Measurements from ENCODE around the gene LIMCH1.

The LIMCH1 gene

GRCh38 chr4:41549478-41549877 is 11.5 kb downstream of the LIMCH1 start:
- no peaks in the 10 kb centered on the region for H3K9me3 ChIP-seq (replicated peaks in 1 of 2; ENCODE audit: control insufficient read depth in 2 of 2, insufficient read depth in 1 of 2, low read depth in 1 of 2, low read length in 2 of 2)
- no peak overlapping the region for H3K9ac ChIP-seq (ENCODE audit: low read depth, low read length, poor library complexity)
- H4K8ac ChIP-seq (ENCODE audit: low read depth, low read length) = no peak overlapping the region
- H2BK12ac ChIP-seq (ENCODE audit: low read length) = no peak overlapping the region
- H3K14ac ChIP-seq (ENCODE audit: low read length) = no peak overlapping the region
- WGBS, 2 donors (ENCODE audit: extremely low coverage in 2 of 2, insufficient read length in 2 of 2, insufficient replicate concordance in 1 of 2) = no CpG with 5 or more reads among the region's 3 CpGs
- no peaks in the 10 kb centered on the region for H3K36me3 ChIP-seq (replicated peaks in 1 of 2; ENCODE audit: control insufficient read depth in 2 of 2, insufficient read depth in 2 of 2, low read length in 2 of 2)
- H2BK5ac ChIP-seq (ENCODE audit: low read length) = no peak overlapping the region
- no peak overlapping the region for H2AFZ ChIP-seq (ENCODE audit: low read length)
- H3K18ac ChIP-seq (ENCODE audit: low read length) = no peak overlapping the region
- no peak overlapping the region for H3K4me3 ChIP-seq (ENCODE audit: low read length in 2 of 2)
- no peak overlapping the region for H2BK120ac ChIP-seq (ENCODE audit: low read depth, low read length)
- H3K23ac ChIP-seq (ENCODE audit: low read depth, low read length, poor library complexity) = no peak overlapping the region
- H3K27ac ChIP-seq (replicated peaks; ENCODE audit: low read length) = no peak overlapping the region
- H3K27me3 ChIP-seq (ENCODE audit: control insufficient read depth in 3 of 3, insufficient read depth in 3 of 3, low read depth in 1 of 3, low read length in 3 of 3) = no peaks in the 10 kb centered on the region
- H4K91ac ChIP-seq (ENCODE audit: low read depth, low read length, poor library complexity) = no peak overlapping the region
- no peak overlapping the region for H2BK15ac ChIP-seq (ENCODE audit: low read length)
- H3K4me1 ChIP-seq (ENCODE audit: control insufficient read depth in 2 of 2, insufficient read depth in 1 of 2, low read depth in 1 of 2, low read length in 2 of 2) = peaks cover 0 to 3% of the 10 kb centered on the region in 2 donors
- no peak overlapping the region for H3K4ac ChIP-seq (ENCODE audit: low read length)
- H3K79me1 ChIP-seq (ENCODE audit: low read depth, low read length) = no peaks in the 10 kb centered on the region
- DNase-seq (ENCODE audit: low spot score) = no peak
- no peak overlapping the region for H3K4me2 ChIP-seq (ENCODE audit: insufficient read depth, low read length, poor library complexity, severe bottlenecking)
- H2AK5ac ChIP-seq (ENCODE audit: low read depth, low read length) = no peak overlapping the region

DNA sequence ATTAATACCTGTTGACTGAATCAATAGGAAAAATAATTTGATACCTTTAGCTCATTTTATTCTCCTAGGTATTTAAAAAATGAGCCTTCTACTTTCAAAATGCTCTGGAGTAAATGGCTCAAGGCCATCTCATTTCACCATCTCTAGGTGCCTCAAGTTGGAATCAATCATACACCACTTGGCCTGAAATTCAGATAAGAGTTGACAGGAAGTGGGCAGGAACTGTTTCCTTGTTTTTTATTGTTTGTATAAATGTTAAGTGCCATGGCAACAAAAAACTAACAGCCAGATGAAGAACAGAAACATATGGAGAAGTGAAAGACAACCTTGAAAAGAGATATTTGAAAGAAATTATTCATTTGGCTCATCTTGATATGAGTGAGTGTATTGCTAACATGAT is 12.4 kb downstream of the LIMCH1 start:
- no peak overlapping the region for H3K14ac ChIP-seq (ENCODE audit: low read length)
- H3K9me3 ChIP-seq (replicated peaks in 1 of 2; ENCODE audit: control insufficient read depth in 2 of 2, insufficient read depth in 1 of 2, low read depth in 1 of 2, low read length in 2 of 2) = no peaks in the 10 kb centered on the region
- H3K4ac ChIP-seq (ENCODE audit: low read length) = no peak overlapping the region
- no peak overlapping the region for H3K9ac ChIP-seq (ENCODE audit: low read depth, low read length, poor library complexity)
- no peak overlapping the region for H2AFZ ChIP-seq (ENCODE audit: low read length)
- no peak overlapping the region for H3K4me3 ChIP-seq (ENCODE audit: low read length in 2 of 2)
- H2BK12ac ChIP-seq (ENCODE audit: low read length) = no peak overlapping the region
- no peak overlapping the region for H4K8ac ChIP-seq (ENCODE audit: low read depth, low read length)
- no peak overlapping the region for H2BK120ac ChIP-seq (ENCODE audit: low read depth, low read length)
- no peaks in the 10 kb centered on the region for H3K27me3 ChIP-seq (ENCODE audit: control insufficient read depth in 3 of 3, insufficient read depth in 3 of 3, low read depth in 1 of 3, low read length in 3 of 3)
- DNase-seq (ENCODE audit: low spot score) = no peak
- no peak overlapping the region for H2AK5ac ChIP-seq (ENCODE audit: low read depth, low read length)
- no peak overlapping the region for H3K23ac ChIP-seq (ENCODE audit: low read depth, low read length, poor library complexity)
- H3K4me1 ChIP-seq (ENCODE audit: control insufficient read depth in 2 of 2, insufficient read depth in 1 of 2, low read depth in 1 of 2, low read length in 2 of 2) = peaks cover 0 to 3% of the 10 kb centered on the region in 2 donors
- H3K4me2 ChIP-seq (ENCODE audit: insufficient read depth, low read length, poor library complexity, severe bottlenecking) = no peak overlapping the region
- H3K27ac ChIP-seq (replicated peaks; ENCODE audit: low read length) = no peak overlapping the region
- H3K36me3 ChIP-seq (replicated peaks in 1 of 2; ENCODE audit: control insufficient read depth in 2 of 2, insufficient read depth in 2 of 2, low read length in 2 of 2) = no peaks in the 10 kb centered on the region
- no peaks in the 10 kb centered on the region for H3K79me1 ChIP-seq (ENCODE audit: low read depth, low read length)
- no peak overlapping the region for H3K18ac ChIP-seq (ENCODE audit: low read length)
- no peak overlapping the region for H2BK15ac ChIP-seq (ENCODE audit: low read length)
- H2BK5ac ChIP-seq (ENCODE audit: low read length) = no peak overlapping the region
- H4K91ac ChIP-seq (ENCODE audit: low read depth, low read length, poor library complexity) = no peak overlapping the region

DNA sequence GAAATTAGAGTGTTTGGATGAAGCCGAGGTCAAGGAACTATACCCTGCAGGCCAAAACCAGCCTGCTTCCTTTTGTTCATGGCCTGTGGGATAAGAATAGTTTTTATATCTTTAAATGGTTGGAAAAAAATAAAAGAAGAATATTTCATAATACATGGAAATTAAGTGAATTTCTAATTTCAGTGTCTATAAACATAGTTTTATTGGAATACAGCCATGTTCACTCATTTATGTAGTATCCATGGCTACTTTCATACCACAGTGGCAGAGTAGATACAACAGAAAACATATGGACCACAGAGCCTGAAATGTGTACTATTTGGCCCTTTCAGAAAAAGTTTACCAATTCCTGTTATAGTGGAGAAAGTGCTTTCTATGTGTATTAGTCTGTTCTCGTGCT is 13.6 kb downstream of the LIMCH1 start:
- no CpG with 5 or more reads among the region's 2 CpGs for WGBS, 2 donors (ENCODE audit: extremely low coverage in 2 of 2, insufficient read length in 2 of 2, insufficient replicate concordance in 1 of 2)
- H3K4me2 ChIP-seq (ENCODE audit: insufficient read depth, low read length, poor library complexity, severe bottlenecking) = no peak overlapping the region
- H2AK5ac ChIP-seq (ENCODE audit: low read depth, low read length) = no peak overlapping the region

GRCh38 chr4:41554905-41555304 is 16.9 kb downstream of the LIMCH1 start:
- Histone ChIP-seq H4K8ac (ENCODE audit: low read depth, low read length) (no peak overlapping the region), H3K18ac (ENCODE audit: low read length) (no peak overlapping the region), H3K27ac (replicated peaks; ENCODE audit: low read length) (no peak overlapping the region), H3K4me3 (ENCODE audit: low read length in 2 of 2) (no peak overlapping the region), H3K4me2 (ENCODE audit: insufficient read depth, low read length, poor library complexity, severe bottlenecking) (no peak overlapping the region), H3K9ac (ENCODE audit: low read depth, low read length, poor library complexity) (no peak overlapping the region), H3K79me1 (ENCODE audit: low read depth, low read length) (no peaks in the 10 kb centered on the region), H2BK12ac (ENCODE audit: low read length) (no peak overlapping the region), H3K36me3 (replicated peaks in 1 of 2; ENCODE audit: control insufficient read depth in 2 of 2, insufficient read depth in 2 of 2, low read length in 2 of 2) (no peaks in the 10 kb centered on the region), H3K14ac (ENCODE audit: low read length) (no peak overlapping the region), H2BK5ac (ENCODE audit: low read length) (no peak overlapping the region), H2AK5ac (ENCODE audit: low read depth, low read length) (no peak overlapping the region), H3K23ac (ENCODE audit: low read depth, low read length, poor library complexity) (no peak overlapping the region), H2BK15ac (ENCODE audit: low read length) (no peak overlapping the region), H3K4ac (ENCODE audit: low read length) (no peak overlapping the region), H4K91ac (ENCODE audit: low read depth, low read length, poor library complexity) (no peak overlapping the region), H3K9me3 (replicated peaks in 1 of 2; ENCODE audit: control insufficient read depth in 2 of 2, insufficient read depth in 1 of 2, low read depth in 1 of 2, low read length in 2 of 2) (no peaks in the 10 kb centered on the region), H3K4me1 (ENCODE audit: control insufficient read depth in 2 of 2, insufficient read depth in 1 of 2, low read depth in 1 of 2, low read length in 2 of 2) (peaks cover 5 to 8% of the 10 kb centered on the region in 2 donors), H2AFZ (ENCODE audit: low read length) (no peak overlapping the region), H3K27me3 (ENCODE audit: control insufficient read depth in 3 of 3, insufficient read depth in 3 of 3, low read depth in 1 of 3, low read length in 3 of 3) (no peaks in the 10 kb centered on the region), H2BK120ac (ENCODE audit: low read depth, low read length) (no peak overlapping the region)
- no peak for DNase-seq (ENCODE audit: low spot score)
- WGBS, 2 donors (ENCODE audit: extremely low coverage in 2 of 2, insufficient read length in 2 of 2, insufficient replicate concordance in 1 of 2) = no CpG with 5 or more reads among the region's 4 CpGs

More for the DNA sequence above, 13.6 kb downstream of the LIMCH1 start:
- no peak overlapping the region for H2BK5ac ChIP-seq (ENCODE audit: low read length)
- H3K27me3 ChIP-seq (ENCODE audit: control insufficient read depth in 3 of 3, insufficient read depth in 3 of 3, low read depth in 1 of 3, low read length in 3 of 3) = no peaks in the 10 kb centered on the region
- DNase-seq (ENCODE audit: low spot score) = no peak
- no peak overlapping the region for H3K4ac ChIP-seq (ENCODE audit: low read length)
- H3K36me3 ChIP-seq (replicated peaks in 1 of 2; ENCODE audit: control insufficient read depth in 2 of 2, insufficient read depth in 2 of 2, low read length in 2 of 2) = no peaks in the 10 kb centered on the region
- H2BK120ac ChIP-seq (ENCODE audit: low read depth, low read length) = no peak overlapping the region
- no peak overlapping the region for H3K4me3 ChIP-seq (ENCODE audit: low read length in 2 of 2)
- no peaks in the 10 kb centered on the region for H3K79me1 ChIP-seq (ENCODE audit: low read depth, low read length)
- H4K8ac ChIP-seq (ENCODE audit: low read depth, low read length) = no peak overlapping the region
- H2AFZ ChIP-seq (ENCODE audit: low read length) = no peak overlapping the region
- no peak overlapping the region for H3K18ac ChIP-seq (ENCODE audit: low read length)
- no peaks in the 10 kb centered on the region for H3K9me3 ChIP-seq (replicated peaks in 1 of 2; ENCODE audit: control insufficient read depth in 2 of 2, insufficient read depth in 1 of 2, low read depth in 1 of 2, low read length in 2 of 2)
- no peak overlapping the region for H3K14ac ChIP-seq (ENCODE audit: low read length)
- no peak overlapping the region for H3K9ac ChIP-seq (ENCODE audit: low read depth, low read length, poor library complexity)
- no peak overlapping the region for H2BK12ac ChIP-seq (ENCODE audit: low read length)
- H3K23ac ChIP-seq (ENCODE audit: low read depth, low read length, poor library complexity) = no peak overlapping the region
- peaks cover 0 to 3% of the 10 kb centered on the region in 2 donors for H3K4me1 ChIP-seq (ENCODE audit: control insufficient read depth in 2 of 2, insufficient read depth in 1 of 2, low read depth in 1 of 2, low read length in 2 of 2)
- no peak overlapping the region for H4K91ac ChIP-seq (ENCODE audit: low read depth, low read length, poor library complexity)
- no peak overlapping the region for H3K27ac ChIP-seq (replicated peaks; ENCODE audit: low read length)
- H2BK15ac ChIP-seq (ENCODE audit: low read length) = no peak overlapping the region
